H1 (cell line): ENCODE data around the gene NTRK2. TPM values are rescaled to one million over a fixed set of nuclear protein-coding genes. Genes with fewer than 3 reads are reported as not detected.

ENCODE experiments used
- CTCF ChIA-PET: fragments of 300-600 bp; sonication (Branson Sonifier 250); formaldehyde crosslinking; loops from one replicate; lab custom pipeline; 2021; ENCODE audit not compliant: partially characterized antibody; lab: Charles Lee
- POLR2A ChIA-PET: fragments of 300-600 bp; sonication (Branson Sonifier 250); formaldehyde crosslinking; loops from one replicate; lab custom pipeline; 2021; ENCODE audit warnings: inconsistent platforms; ENCODE audit not compliant: partially characterized antibody; lab: Charles Lee
- DNase-seq, 2 experiments: peaks; one replicate each; pipeline versions ENCODE4 v3.0.0 to v3.0.0-alpha.2; 2010 to 2022; ENCODE audit warnings: low spot score in 2 of 2, low read depth in 1 of 2, mixed read lengths in 1 of 2
- FAIRE-seq: peaks from 2 replicates; lab custom pipeline; 2011; peaks lifted over from hg19 to GRCh38; lab: Jason Lieb, UNC
- H2AFZ ChIP-seq: 2 replicates; pipeline ENCODE4 v1.8.1; 2012; ENCODE audit warnings: low read length, inconsistent platforms
- H2AK5ac ChIP-seq: 2 replicates; pipeline ENCODE4 v1.6.1; 2013; ENCODE audit warnings: low read depth, low read length
- H2BK120ac ChIP-seq: replicated peaks from 2 replicates; pipeline ENCODE3; 2013; ENCODE audit warnings: low read depth, low read length, inconsistent platforms
- H2BK12ac ChIP-seq: 2 replicates; pipeline ENCODE4 v1.6.1; 2013; ENCODE audit warnings: low read depth, low read length
- H2BK15ac ChIP-seq: 2 replicates; pipeline ENCODE4 v1.6.1; 2013; ENCODE audit warnings: low read length
- H2BK20ac ChIP-seq: 2 replicates; pipeline ENCODE4 v1.6.1; 2013; ENCODE audit warnings: low read length
- H2BK5ac ChIP-seq: 2 replicates; pipeline ENCODE4 v1.6.1; 2013; ENCODE audit warnings: low read depth, low read length
- H3K14ac ChIP-seq: 2 replicates; pipeline ENCODE4 v1.6.1; 2013; ENCODE audit warnings: inconsistent platforms; ENCODE audit not compliant: insufficient read length
- H3K18ac ChIP-seq: 2 replicates; pipeline ENCODE4 v1.6.1; 2013; ENCODE audit warnings: low read length; ENCODE audit errors: extremely low read depth
- H3K23ac ChIP-seq: 2 replicates; pipeline ENCODE4 v1.6.1; 2013; ENCODE audit warnings: inconsistent platforms; ENCODE audit not compliant: insufficient read length
- H3K23me2 ChIP-seq: 2 replicates; pipeline ENCODE4 v1.6.1; 2013; ENCODE audit warnings: low read depth, low read length
- H3K27ac ChIP-seq: 2 replicates; pipeline ENCODE4 v1.6.1; 2011; ENCODE audit warnings: low read depth, low read length, inconsistent platforms
- H3K27me3 ChIP-seq, 4 experiments: replicated peaks in 1 of 4; 1 replicate in 1 of 4; 2 replicates in 3 of 4; pipeline versions ENCODE4 v1.6.1 to v1.8.1; 2011 to 2013; ENCODE audit warnings: low read length in 3 of 4, mild to moderate bottlenecking in 3 of 4, inconsistent platforms in 2 of 4, mixed read lengths in 2 of 4, moderate library complexity in 1 of 4; ENCODE audit not compliant: control insufficient read depth in 3 of 4, insufficient read depth in 3 of 4; ENCODE audit errors: extremely low read depth in 1 of 4
- H3K36me3 ChIP-seq, 4 experiments: 2 replicates each; pipeline versions ENCODE4 v1.6.1 to v1.8.1; 2011 to 2013; ENCODE audit warnings: mild to moderate bottlenecking in 4 of 4, low read length in 3 of 4, moderate library complexity in 2 of 4, control low read depth in 1 of 4, inconsistent platforms in 1 of 4; ENCODE audit not compliant: insufficient read depth in 4 of 4, control insufficient read depth in 2 of 4
- H3K4ac ChIP-seq: replicated peaks from 2 replicates; pipeline ENCODE3; 2013; ENCODE audit warnings: low read length, low read depth, mixed read lengths, inconsistent platforms; ENCODE audit not compliant: insufficient read length
- H3K4me1 ChIP-seq, 4 experiments: replicated peaks in 1 of 4; 1 replicate in 1 of 4; 2 replicates in 3 of 4; pipeline versions ENCODE4 v1.6.1 to v1.8.1; 2011 to 2013; ENCODE audit warnings: low read length in 3 of 4, inconsistent platforms in 2 of 4, mixed read lengths in 1 of 4; ENCODE audit not compliant: insufficient read depth in 4 of 4, control insufficient read depth in 3 of 4
- H3K4me2 ChIP-seq, 2 experiments: 2 replicates each; pipeline versions ENCODE4 v1.6.1 to v1.8.1; 2011 to 2013; ENCODE audit warnings: low read depth in 2 of 2, low read length in 2 of 2, control low read depth in 1 of 2, inconsistent platforms in 1 of 2, mild to moderate bottlenecking in 1 of 2; ENCODE audit not compliant: insufficient read depth in 1 of 2
- H3K4me3 ChIP-seq, 4 experiments: fragments of 200-600, 300-600 bp in 1 of 4; sonication (generic), shearing (Covaris generic), sonication (Bioruptor Twin) in 1 of 4; 2 replicates each; pipeline versions ENCODE4 v1.5.1 to v1.8.1; 2011 to 2016; ENCODE audit warnings: low read length in 4 of 4, low read depth in 3 of 4, control low read depth in 2 of 4, inconsistent platforms in 2 of 4, mild to moderate bottlenecking in 2 of 4, mixed read lengths in 1 of 4, moderate library complexity in 1 of 4; ENCODE audit not compliant: insufficient read depth in 2 of 4; ENCODE audit errors: extremely low read depth in 1 of 4
- H3K56ac ChIP-seq: replicated peaks from 2 replicates; pipeline ENCODE3; 2013; ENCODE audit warnings: low read depth, mild to moderate bottlenecking, mixed read lengths, low read length, inconsistent platforms; ENCODE audit not compliant: insufficient read length
- H3K79me1 ChIP-seq: 2 replicates; pipeline ENCODE4 v1.6.1; 2013; ENCODE audit warnings: low read depth, low read length, control low read depth
- H3K79me2 ChIP-seq, 2 experiments: 2 replicates each; pipeline versions ENCODE4 v1.6.1 to v1.8.1; 2012 to 2013; ENCODE audit warnings: low read length in 2 of 2, mild to moderate bottlenecking in 2 of 2, inconsistent platforms in 1 of 2; ENCODE audit not compliant: insufficient read depth in 2 of 2, control insufficient read depth in 1 of 2
- H3K9ac ChIP-seq, 4 experiments: replicated peaks in 1 of 4; 1 replicate in 1 of 4; 2 replicates in 3 of 4; pipeline versions ENCODE4 v1.6.1 to v1.8.1; 2011 to 2013; ENCODE audit warnings: low read depth in 3 of 4, low read length in 3 of 4, control low read depth in 2 of 4, mild to moderate bottlenecking in 2 of 4, moderate library complexity in 2 of 4, inconsistent platforms in 1 of 4; ENCODE audit errors: extremely low read depth in 1 of 4
- H3K9me3 ChIP-seq, 2 experiments: 2 replicates each; pipeline versions ENCODE4 v1.6.1 to v1.8.1; 2012 to 2013; ENCODE audit warnings: mild to moderate bottlenecking in 2 of 2, moderate library complexity in 2 of 2, control low read depth in 1 of 2, inconsistent platforms in 1 of 2, low read depth in 1 of 2, low read length in 1 of 2, mixed read lengths in 1 of 2; ENCODE audit not compliant: insufficient read depth in 2 of 2
- H4K20me1 ChIP-seq, 2 experiments: replicated peaks in 1 of 2; 2 replicates each; pipeline versions ENCODE3 to v1.8.1; 2011 to 2013; ENCODE audit warnings: inconsistent platforms in 2 of 2, low read length in 2 of 2, mild to moderate bottlenecking in 1 of 2; ENCODE audit not compliant: insufficient read depth in 2 of 2, control insufficient read depth in 1 of 2
- H4K5ac ChIP-seq: 2 replicates; pipeline ENCODE4 v1.6.1; 2013; ENCODE audit warnings: low read length, low read depth, mixed read lengths, inconsistent platforms; ENCODE audit not compliant: insufficient read length
- H4K8ac ChIP-seq: 2 replicates; pipeline ENCODE4 v1.8.0; 2013; ENCODE audit warnings: mild to moderate bottlenecking, moderate library complexity, low read length, inconsistent platforms; ENCODE audit not compliant: insufficient read depth; ENCODE audit errors: extremely low read depth
- H4K91ac ChIP-seq: replicated peaks from 2 replicates; pipeline ENCODE3; 2013; ENCODE audit warnings: low read length, mixed read lengths, inconsistent platforms; ENCODE audit not compliant: insufficient read length
- CBX5 ChIP-seq: fragments of 300-800, 300-1000 bp; sonication (generic); IDR thresholded peaks from 2 replicates; pipeline ENCODE4 v1.7.1; 2016; ENCODE audit warnings: antibody characterized with exemption, low read length, low read depth
- CHD1 ChIP-seq: IDR thresholded peaks from 2 replicates; pipeline ENCODE4 v1.6.1; 2012; ENCODE audit warnings: low read depth, low read length, improper control_type of control experiment
- CREB1 ChIP-seq: IDR thresholded peaks from 2 replicates; pipeline ENCODE4 v1.6.1; 2012; ENCODE audit warnings: inconsistent platforms
- EGR1 ChIP-seq: IDR thresholded peaks from 2 replicates; pipeline ENCODE4 v1.6.1; 2011; ENCODE audit warnings: low read depth, low read length, borderline replicate concordance
- JUN ChIP-seq: IDR thresholded peaks from 2 replicates; pipeline ENCODE4 v1.6.1; 2011; ENCODE audit warnings: low read depth, mild to moderate bottlenecking, improper control_type of control experiment, low read length
- JUND ChIP-seq: IDR thresholded peaks from 2 replicates; pipeline ENCODE4 v1.6.1; 2011; ENCODE audit warnings: mild to moderate bottlenecking, improper control_type of control experiment, low read length
- KDM5A ChIP-seq: fragments of 200-600 bp; IDR thresholded peaks from 2 replicates; pipeline ENCODE4 v1.7.1; 2012; ENCODE audit warnings: mild to moderate bottlenecking, low read length, inconsistent platforms, mixed read lengths
- POU5F1 ChIP-seq: IDR thresholded peaks from 2 replicates; pipeline ENCODE4 v1.6.1; 2011; ENCODE audit warnings: low read depth, mild to moderate bottlenecking, low read length, moderate library complexity
- RBBP5 ChIP-seq: IDR thresholded peaks from 2 replicates; pipeline ENCODE4 v1.7.1; 2012; ENCODE audit warnings: low read depth, mild to moderate bottlenecking, inconsistent platforms, low read length, moderate library complexity, borderline replicate concordance
- TCF12 ChIP-seq: IDR thresholded peaks from 2 replicates; pipeline ENCODE4 v1.6.1; 2011; ENCODE audit warnings: low read depth, mild to moderate bottlenecking, low read length
- WGBS, 2 experiments: shearing (Covaris generic) in 1 of 2; methylation state at CpG; one replicate each; pipeline versions ENCODE4 v1.1.6 to v1.1.7; 2013 to 2015; ENCODE audit warnings: low lambda C conversion rate in 2 of 2, mixed read lengths in 2 of 2, inconsistent platforms in 1 of 2, low coverage in 1 of 2, missing lambda C conversion rate in 1 of 2; ENCODE audit not compliant: insufficient replicate concordance in 2 of 2, insufficient coverage in 1 of 2, insufficient read length in 1 of 2; ENCODE audit errors: extremely low coverage in 1 of 2, missing lambda C conversion rate in 1 of 2; 5-methylcytosine and 5-hydroxymethylcytosine counted together
- polyA plus RNA-seq, 7 experiments: library from polyadenylated mRNA; depleted of rRNA in 3 of 7; stranded (reverse) in 5 of 7; unstranded in 2 of 7; fragments of >200 nt in 5 of 7; fragments of 200-250 nt in 2 of 7; gene quantifications; 1 replicate in 5 of 7; 2 replicates in 1 of 7; 4 replicates in 1 of 7; pipeline versions ENCODE4 v1.2.1 to v1.2.3, GENCODE V29; 2011 to 2013; ENCODE audit warnings: missing spikeins in 2 of 7, mixed read lengths in 2 of 7
- total RNA-seq: library from RNA; stranded (reverse); fragmentation: NEBNext Ultra II Directional; extraction: Animal tissue kit (Norgen Biotek cat#: 25700); gene quantifications from 2 replicates; pipeline ENCODE4 v1.2.1, GENCODE V29; 2021

The NTRK2 gene
- total and polyA plus RNA-seq, 2 of the 8 experiments (the other 6 are each of a cell fraction or from before 2014, with no cell fraction given) = 0.03 to 0.04 TPM

DNA sequence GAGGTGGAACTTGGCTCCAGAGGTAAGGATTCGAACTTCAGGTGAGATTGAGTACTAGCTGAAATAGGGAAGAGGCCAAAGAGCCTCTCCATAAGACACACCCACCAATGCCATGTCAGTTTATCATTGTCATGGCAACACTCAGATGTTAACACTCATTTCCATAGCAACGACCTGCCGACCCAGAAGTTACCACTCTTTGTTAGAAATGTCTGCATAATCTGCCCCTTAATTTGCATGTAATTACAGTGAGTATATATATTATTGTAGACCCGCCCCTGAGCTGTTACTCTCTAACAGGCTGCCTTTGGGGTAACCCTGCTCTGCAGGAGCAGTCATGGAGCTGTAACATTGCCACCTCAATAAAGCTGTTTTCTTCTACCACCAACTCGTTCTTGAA is 10.2 kb upstream of the NTRK2 start:
- H2AK5ac ChIP-seq = no peak overlapping the region
- H2BK20ac ChIP-seq = no peak overlapping the region
- no peak for DNase-seq
- no peak overlapping the region for H2AFZ ChIP-seq
- H3K4ac ChIP-seq = no peak overlapping the region
- H3K4me3 ChIP-seq = no peak overlapping the region
- H3K4me2 ChIP-seq = no peak overlapping the region
- no peaks in the 10 kb centered on the region for H3K36me3 ChIP-seq
- no peak for TF ChIP-seq POU5F1
- no peak for TF ChIP-seq CHD1
- no peak for TF ChIP-seq JUND
- no peak for TF ChIP-seq CREB1
- no peak for TF ChIP-seq CBX5
- no peak for TF ChIP-seq EGR1
- no peak for TF ChIP-seq RBBP5
- TF ChIP-seq KDM5A = no peak
- no peak for TF ChIP-seq JUN
- no peak for TF ChIP-seq TCF12
- H3K23me2 ChIP-seq = no peaks in the 10 kb centered on the region
- no peaks in the 10 kb centered on the region for H3K27me3 ChIP-seq
- H4K91ac ChIP-seq = no peak overlapping the region
- no peak overlapping the region for H2BK5ac ChIP-seq
- H3K4me1 ChIP-seq = no peaks in the 10 kb centered on the region
- H4K5ac ChIP-seq = no peak overlapping the region
- no peak overlapping the region for H3K9ac ChIP-seq
- no peaks in the 10 kb centered on the region for H3K79me1 ChIP-seq
- no peak overlapping the region for H3K14ac ChIP-seq
- H3K27ac ChIP-seq = no peak overlapping the region
- H2BK120ac ChIP-seq = no peak overlapping the region
- H3K9me3 ChIP-seq = peaks cover 4 to 5% of the 10 kb centered on the region in 2 experiments; a peak in 1 of 4 replicates
- no peaks in the 10 kb centered on the region for H3K79me2 ChIP-seq
- no peak overlapping the region for H3K56ac ChIP-seq
- ChIA-PET POLR2A (no interaction called here), CTCF (interaction anchor here (0.6 to 1.3 kb wide), 2 partner anchors 9 to 1002 kb away, joined by 3 to 7 read pairs; no protein-coding TSS in a partner anchor)
- no peaks in the 10 kb centered on the region for H4K20me1 ChIP-seq
- no peak for FAIRE-seq
- no peak overlapping the region for H2BK15ac ChIP-seq
- WGBS, 2 experiments = 82% methylated on average over 5 of the region's 5 CpGs; no CpG with 5 or more reads in 1 of the 2 experiments
- no peak overlapping the region for H4K8ac ChIP-seq
- no peak overlapping the region for H3K23ac ChIP-seq
- no peak overlapping the region for H2BK12ac ChIP-seq
- H3K18ac ChIP-seq = no peak overlapping the region
